NAMALWA (cell line): ENCODE results near the gene SRSF10.
A peak's percentile ranks its signal among the peaks of the same experiment; 100 is the strongest.
"Not testable (repeated sequence)": the region's sequence is repeated elsewhere in the genome, so short reads cannot be mapped to it uniquely, and the experiment has no call there.

ENCODE experiments used
- DNase-seq: peaks from one replicate; pipeline ENCODE4 v3.0.0-alpha.2; 2015; ENCODE audit warnings: low spot score

The SRSF10 gene

DNA sequence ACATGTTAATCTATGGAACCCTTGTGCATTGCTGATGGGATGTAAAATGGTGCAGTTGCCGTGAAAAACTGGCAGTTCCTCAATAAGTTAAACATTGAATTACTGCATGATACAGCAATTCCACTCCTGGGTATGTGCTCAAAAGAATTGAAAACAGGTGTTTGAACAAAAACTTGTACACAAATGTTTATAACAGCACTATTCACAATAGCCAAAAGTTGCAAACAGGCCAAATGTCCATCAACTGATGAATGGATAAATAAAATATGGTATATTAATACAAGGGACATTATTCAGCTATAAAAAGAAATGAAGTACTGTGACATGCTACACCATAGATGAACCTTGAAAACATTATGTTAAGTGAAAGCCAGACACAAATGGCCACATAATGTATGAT, 17.7 kb upstream of the SRSF10 start:
- no peak for DNase-seq

DNA sequence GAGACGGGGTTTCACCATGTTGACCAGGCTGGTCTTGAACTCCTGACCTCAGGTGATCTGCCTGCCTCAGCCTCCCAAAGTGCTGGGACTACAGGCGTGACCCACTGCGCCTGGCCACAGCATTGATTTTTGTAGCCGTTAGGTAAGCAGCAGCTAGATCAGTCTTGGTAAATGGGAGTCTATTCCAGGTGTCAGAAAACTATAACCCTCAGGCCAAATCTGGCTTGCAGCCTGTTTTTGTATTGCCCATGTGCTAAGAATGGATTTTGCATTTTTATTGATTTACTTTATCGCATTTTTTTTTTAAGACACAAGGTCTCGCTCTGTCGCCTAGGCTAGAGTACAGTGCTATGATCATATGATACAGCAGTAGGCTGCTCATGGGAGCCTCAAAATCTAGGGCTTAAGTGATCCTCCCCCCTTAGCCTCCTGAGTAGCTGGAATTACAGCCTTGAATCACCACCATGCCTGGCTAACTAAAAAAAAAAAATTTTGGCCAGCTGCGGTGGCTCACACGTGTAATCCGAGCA, 16.6 kb upstream of the SRSF10 start:
- DNase-seq: no peak

DNA sequence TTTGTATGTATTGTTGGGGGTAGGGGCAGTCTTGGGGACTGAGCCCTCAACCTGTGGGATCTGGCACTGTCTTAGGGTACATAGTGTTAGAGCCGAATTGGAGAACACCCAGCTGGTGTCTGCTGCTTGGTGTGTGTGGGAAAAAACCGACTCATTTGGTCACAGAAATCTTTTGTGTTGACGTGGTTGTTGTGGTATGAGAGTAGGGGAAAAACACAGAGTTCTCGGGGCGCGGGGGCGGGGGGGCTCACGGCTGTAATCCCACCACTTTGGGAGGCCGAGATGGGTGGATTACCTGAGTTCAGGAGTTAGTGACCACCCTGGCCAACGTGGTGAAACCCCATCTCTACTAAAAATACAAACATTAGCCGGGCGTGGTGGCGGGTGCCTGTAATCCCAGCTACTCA, 15.3 kb upstream of the SRSF10 start:
- DNase-seq: no peak

DNA sequence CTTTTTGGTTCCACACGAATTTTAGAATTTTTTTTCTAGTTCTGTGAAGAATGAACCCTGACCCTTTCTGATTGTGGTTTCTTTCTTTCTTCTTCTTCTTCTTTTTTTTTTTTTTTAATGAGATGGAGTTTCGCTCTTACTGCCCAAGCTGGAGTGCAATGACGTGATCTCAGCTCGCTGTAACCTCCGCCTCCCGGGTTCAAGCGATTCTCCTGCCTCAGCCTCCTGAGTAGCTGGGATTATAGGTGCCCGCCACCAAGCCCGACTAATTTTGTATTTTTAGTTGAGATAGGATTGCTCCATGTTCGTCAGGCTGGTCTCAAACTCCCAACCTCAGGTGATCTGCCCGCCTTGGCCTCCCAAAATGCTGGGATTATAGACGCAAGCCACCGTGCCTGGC, 11.9 kb upstream of the SRSF10 start:
- DNase-seq: not testable (repeated sequence)

DNA sequence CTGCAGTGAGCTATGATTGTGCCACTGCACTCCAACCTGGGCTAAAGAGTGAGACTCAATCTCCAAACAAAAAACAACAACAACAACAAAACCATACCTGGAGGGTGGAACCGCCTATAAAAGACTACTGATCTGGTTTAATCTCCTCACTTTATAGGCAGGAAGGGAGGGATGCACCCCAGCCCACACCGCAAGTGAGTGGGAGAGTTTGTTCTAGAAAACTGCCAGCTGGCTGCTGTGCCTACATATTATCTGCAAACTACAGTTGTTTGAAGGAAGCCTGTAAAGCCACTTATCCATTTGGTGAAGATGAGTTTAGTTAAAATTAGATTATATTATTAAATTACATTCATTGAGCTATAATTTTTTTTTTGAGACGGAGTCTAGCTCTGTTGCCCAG, 9.1 kb upstream of the SRSF10 start:
- DNase-seq: no peak

DNA sequence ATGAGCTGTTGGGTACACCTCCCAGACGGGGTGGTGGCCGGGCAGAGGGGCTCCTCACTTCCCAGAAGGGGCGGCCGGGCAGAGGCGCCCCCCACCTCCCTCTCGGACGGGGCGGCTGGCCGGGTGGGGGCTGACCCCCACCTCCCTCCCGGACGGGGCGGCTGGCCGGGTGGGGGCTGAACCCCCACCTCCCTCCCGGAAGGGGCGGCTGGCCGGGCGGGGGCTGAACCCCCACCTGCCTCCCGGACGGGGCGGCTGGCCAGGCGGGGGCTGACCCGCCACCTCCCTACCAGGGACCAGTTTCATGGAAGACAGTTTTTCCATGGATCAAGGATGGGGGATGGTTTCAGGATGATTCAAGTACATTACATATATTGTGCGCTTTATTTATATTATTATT, 6.9 kb upstream of the SRSF10 start:
- DNase-seq: not testable (repeated sequence)

DNA sequence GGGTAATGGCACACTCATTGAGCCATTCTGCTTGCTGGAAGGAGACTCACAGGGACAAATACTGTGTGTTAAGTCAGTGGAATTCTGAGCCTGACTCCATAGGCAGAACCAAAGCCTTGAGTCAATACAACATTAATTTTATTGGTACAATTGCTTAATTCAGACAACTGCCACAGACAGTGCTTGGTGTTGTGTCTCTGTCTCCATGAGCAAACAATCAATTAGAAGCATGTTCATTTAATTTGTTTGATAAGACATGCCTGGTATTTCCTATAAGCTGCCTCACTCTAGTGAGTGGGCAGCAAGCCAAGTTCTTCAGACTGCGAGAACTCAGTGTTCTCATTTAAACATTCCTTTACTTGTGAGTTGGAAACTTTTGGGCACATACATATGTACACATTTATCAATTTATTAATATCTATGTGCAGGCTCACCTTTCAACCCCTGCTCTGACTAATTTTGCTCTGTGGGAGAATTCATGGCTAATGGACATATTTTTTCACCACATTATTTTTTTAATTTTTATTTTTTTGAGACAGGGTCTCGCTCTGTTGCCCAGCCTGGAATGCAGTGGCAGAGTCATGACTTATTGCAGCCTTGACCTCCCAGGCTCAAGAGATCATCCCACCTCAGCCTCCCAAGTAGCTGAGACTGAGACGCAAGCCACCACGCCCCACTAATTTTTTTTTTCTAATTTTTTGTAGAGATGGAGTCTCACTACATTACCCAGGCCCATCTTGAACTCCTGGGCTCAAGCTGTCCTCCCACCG, 4.5 kb upstream of the SRSF10 start:
- DNase-seq: no peak

DNA sequence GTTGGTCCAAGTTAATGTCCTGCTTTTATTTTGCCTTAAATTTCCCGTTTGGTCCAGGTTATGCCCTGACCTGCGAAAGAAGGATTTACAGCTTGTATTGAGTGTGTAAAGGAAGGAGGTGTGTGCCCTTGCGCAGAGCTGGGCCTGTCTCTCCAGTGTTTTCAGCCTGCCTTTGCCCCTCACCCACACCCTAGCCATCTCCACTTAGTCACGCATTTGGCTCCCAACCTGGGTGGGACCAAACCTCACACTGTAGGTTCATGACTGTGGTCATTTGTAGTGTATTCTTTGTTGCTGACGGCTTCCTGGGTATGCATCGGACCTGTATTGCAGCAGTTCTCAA, 572 bp upstream of the SRSF10 start:
- peak; percentile 80 for DNase-seq

DNA sequence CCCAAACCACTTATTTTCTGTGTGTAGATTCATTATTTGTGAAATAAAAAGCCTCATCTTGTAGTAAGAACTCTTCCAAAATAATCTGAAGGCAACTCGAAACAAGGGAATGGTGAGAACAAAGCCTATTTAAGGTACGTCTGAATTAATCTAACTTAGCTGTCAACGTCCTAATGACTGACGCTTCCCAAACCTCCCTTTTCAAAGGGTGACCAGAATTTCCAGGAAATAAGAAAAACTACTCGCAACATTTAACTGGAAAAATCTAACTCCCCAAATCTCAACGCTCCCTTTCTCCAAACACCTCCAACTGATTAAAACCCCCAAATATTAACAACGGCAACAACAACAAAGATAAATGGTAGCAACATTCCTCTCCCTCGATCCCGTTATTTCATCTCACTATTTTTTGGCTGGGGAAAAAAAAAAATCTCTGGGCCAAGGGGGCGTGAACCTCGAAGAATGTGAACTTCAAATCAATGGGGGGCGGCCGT, 693 bp downstream of the SRSF10 start:
- DNase-seq: no peak

DNA sequence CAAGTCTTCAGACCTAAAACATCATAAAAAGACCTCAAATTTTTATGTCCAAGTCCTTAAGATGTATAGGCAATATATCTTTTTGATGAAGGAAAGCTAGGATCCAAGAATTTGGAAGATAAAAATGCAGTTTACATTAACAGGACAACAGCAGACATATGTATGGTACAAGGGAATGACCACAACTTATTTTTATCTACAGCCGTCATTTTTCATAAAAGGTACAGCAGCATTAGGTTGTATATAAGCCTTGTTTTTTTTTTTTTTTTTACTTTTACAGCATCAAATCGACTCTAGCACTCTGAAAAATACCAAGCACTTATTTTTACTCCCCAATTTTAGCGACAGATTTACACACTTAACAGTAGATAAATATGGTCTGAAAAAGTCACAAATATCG, 1.3 kb downstream of the SRSF10 start:
- DNase-seq: peak; percentile 32

DNA sequence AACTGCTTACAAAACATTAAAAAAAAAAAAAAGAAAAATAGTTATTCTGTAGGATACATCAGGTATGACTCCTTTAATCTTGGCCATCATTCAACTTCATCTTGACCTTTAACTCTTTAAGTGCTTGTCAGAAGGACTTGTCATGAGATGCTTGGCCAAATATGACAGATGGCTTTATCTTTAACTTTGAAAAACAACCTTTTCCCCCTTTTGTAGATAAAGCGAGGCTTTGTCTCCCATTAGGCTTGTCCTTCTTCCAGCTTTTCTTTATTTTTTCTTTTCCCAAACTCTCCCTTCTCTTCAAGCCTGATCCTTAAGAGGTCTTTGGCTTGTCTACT, 2.3 kb downstream of the SRSF10 start:
- DNase-seq: no peak

DNA sequence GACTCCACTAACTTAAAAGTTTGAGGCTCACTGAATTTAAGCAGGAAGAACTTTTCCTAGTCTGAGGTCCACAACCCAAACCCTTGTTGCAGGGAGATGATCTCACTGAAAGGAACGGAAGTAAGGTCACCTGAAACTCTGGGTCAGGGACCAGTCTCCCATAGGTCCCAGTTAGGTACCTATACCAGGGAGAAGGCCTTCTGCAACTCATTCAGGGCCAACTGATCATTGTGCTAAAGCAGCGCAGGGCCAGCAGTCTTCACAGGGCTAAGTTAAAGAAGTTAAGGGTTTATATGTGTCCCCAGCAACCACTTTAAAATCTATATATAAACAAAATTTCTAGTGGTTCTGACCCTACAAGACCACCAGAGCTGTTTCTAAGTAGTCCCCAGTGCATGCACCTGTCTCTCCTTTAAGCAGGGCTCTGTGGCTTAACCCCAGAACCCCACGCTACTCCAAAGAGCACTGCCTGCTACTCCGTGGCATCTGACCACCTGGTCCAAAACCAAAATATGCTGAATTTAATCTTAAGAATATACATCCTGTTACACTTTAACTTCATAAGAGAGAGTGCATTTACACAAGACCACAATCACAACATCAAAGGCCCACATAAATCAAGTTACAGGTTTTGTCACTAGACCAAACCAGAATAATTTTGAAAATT, 2.8 kb downstream of the SRSF10 start:
- DNase-seq: no peak

DNA sequence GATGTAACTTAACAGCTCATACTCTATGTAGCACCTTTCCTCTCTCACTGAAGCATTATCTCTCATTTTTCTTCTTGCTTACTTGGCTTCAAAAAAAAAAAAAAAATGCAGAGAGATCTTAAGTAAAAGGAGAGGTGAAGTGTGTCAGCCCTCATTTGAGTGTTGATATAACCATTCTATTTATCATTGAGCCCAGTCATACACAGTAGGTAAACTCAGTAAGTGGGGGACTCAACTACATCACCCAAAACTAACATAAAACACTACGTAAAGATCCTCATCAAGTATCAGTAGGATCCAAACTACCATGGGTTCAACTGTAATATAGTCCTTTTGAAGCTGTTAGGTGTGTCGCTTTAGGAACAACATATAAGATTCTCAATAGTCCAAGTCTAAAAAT, 12.3 kb downstream of the SRSF10 start:
- DNase-seq: no peak

DNA sequence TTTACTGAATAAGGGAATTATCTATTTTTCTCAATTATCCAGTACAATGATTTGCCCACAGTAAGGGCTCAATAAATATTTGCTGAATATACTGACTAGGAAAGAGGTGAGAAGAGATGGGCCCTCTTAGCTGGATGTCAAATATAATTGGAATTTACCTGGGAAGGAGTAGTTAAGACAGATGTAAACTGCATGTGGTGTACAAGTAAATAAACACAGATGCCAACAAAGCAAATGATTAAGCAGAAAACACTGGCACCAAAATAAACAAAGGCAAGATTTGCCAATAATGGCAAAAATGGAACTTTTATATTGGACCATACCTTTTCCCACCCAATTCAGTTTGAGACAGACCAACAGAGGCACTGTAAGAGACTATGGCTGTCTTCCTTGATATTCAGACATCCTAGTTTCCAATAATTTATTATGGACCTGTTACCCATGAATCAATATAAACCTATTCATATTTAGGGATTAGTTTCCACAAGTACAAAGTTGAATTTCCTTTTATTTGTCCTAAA, 13.1 kb downstream of the SRSF10 start:
- no peak for DNase-seq

DNA sequence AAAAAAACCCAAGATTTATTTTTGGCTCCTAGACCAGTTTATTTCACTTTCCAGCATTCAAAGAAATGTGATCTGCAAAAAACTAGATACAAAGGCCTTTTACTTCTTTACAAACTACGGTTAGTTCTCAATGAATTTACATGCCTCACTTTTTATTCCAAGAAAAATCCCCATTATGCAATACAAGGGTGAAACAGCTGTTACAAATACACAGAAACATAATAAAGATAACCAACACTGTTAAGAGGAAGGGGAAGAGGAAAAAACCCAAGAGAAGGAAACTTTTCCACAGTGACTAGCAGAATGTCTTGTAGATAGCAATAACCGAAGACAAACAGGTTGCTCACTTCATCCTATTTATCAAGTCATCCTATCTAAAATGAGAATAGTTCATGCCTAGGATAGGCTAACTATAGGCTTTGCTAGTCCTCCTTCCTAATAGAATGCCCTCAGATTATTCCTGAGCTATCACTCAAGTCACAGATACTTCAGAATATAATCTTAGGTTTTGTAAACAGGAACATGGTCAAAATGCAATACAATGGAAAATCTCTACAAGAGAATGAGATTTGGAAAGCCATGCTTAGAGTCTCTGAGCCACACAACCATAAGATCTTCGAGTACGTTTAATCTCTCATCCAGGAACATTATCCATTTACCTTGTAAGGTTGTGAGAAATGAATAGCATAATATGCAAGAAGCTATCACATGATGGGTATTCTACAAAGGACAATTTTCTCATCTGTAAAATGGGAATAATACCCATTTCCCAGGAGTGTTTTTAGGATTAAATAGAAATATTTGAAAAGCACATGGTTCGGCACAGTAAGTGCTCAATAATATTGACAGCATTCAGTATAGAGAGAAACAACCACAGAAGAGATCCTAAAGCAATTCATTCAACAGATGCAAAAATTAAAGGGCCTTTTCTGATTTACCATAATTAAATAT, 15.1 kb downstream of the SRSF10 start:
- DNase-seq: no peak

DNA sequence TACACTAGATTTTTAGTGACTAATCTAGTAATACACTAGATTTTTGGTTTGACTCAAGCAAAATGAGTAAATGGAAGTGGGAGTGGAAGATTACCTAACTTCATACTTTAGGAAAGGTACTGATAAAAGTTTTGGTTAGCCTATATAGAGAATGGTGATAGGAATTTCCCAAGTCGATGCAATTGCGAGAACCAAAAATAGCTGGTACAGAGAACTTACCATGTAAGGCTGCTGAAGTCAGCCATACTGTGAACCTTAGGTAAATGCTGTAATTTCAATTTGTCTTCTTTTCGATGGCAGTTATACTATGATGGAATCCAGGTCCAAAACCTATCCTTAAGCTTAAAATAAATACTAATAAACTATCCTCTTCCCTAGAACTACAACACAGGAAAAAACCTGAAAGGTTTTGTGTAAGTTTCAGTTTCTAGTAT, 15.9 kb downstream of the SRSF10 start:
- no peak for DNase-seq

DNA sequence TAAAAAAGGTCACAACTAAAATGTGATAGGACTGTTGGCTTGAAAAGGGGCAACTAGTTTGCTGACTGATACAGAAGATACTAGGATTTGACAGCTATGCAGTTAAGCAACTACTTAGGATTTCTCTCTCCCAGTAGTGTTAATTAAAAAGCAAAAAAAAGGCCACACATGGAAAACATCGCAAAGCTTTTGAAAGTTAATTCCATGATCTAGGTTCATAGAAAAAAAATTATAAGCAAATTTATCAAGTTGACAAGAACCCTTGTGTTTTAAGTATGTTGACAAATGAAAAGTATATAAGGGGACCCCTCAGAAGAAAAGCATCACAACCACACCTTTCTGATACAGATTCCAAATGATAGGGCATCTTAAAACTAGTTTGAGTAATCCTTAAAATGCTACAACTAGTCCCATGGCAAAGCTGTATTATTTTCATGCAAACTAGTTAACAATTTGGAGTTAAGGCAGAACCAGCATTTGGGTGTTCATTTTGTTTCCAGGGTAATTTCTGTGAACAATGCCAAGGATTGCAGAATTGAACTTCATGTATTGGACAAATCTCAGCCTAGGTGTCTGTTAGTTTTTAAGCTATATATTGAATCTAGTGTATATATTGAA, 16.4 kb downstream of the SRSF10 start:
- no peak for DNase-seq

DNA sequence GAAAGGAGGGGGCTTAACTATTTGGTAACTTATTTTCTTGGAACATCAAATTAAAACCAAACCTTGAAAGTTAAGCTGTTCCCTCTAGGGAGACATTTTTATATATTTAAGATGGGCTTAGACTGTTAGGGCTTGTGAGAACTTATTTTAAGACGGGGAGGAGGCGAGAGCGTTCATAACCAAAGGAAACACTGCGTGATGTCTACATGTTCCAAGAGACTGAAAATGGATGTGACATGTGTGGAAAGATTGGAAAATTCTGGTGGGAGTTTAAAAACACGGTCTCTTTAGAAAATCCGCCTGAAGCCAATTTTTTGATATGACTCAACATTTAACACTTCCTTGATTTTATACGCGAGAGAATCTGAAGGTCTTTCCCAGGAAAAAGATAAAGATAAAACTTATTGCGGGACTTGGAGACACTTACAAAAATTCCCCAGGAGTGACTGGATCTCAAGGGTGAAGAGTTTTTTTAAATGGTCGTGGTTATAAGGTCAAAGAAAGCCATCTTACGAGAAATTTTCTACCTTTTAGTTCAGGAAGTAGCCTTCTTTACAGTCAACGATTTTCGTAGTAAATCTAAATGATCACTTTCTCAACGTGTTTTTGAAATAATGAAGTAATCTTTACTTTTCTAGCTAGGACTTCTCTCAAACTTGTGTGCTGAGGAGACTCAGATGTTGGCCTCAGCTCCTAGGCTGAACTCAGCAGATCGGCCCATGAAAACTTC, 19.7 kb downstream of the SRSF10 start:
- no peak for DNase-seq

DNA sequence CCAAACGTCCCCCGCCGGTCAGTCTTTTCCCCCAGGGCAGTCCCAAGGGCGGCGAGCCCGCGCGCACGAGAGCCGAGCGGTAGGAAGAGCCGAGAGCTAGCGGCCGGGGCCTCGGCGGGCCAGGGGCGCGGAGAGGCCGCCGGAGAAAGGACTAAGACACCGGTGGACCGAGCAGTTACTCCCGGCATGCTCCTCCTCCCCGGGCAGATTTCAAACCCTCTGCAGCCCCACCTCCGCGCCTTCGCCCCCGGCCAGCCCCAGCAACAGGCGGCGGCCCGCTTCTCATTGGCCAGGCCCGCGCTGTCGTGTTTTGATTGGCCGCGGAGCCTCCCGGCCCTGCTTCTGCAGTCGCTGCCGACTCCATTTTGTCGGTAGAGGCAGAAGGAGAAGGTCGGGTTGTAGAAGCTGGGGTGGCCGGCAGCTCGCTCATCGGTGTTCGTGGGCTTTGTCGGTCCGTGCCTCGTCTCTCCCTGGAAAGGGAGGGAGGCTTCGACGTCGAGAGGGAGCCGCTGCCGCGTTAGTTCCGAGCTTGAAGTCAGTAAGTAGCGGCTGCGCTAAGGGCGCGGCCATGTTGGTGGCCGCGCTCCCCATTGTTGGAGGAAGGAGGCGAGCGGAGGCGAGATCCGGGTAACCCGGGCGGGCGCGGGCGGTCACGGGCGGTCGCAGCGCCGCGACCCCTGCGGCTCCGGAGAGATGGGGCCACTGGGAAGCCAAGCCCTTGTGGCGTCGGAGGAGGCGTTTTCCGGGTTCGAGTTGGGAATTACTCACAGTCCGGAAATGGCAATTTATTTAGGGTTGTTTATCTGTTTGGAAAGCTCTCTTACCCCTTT, 20.5 kb downstream of the SRSF10 start, which contains the start of gene PNRC2:
Gene PNRC2 (plus strand): TSS at position 368 of the 830 bp plus-strand sequence. CDS start 1,630 bp downstream, outside the sequence.
- DNase-seq: peak; percentile 96
